GM12864 (cell line): ENCODE measurements around the gene POLL.

ENCODE experiments used
- DNase-seq: peaks from one replicate; pipeline ENCODE4 v3.0.0-alpha.2; 2011; ENCODE audit warnings: low read depth
- H3K4me3 ChIP-seq: 2 replicates; pipeline ENCODE4 v1.5.1; 2011; ENCODE audit warnings: mild to moderate bottlenecking, low read depth, low read length, control low read depth
- CTCF ChIP-seq: IDR thresholded peaks from 2 replicates; pipeline ENCODE4 v1.5.1; 2011; ENCODE audit warnings: low read depth, mild to moderate bottlenecking, moderate library complexity, low read length, control low read depth, inconsistent platforms; ENCODE audit errors: missing control alignments

POLL gene

GRCh38 chr10:101558671-101559595, 29.1 kb downstream of the POLL start:
- H3K4me3 ChIP-seq, result no peak overlapping the region
- DNase-seq, result no peak
- no peak for TF ChIP-seq CTCF

- DNase-seq, result no peak
- no peak overlapping the region for H3K4me3 ChIP-seq
- no peak for TF ChIP-seq CTCF
Measured at GRCh38 chr10:101558204-101558603, 29.9 kb downstream of the POLL start.

GRCh38 chr10:101557541-101557940, 30.5 kb downstream of the POLL start:
- no peak overlapping the region for H3K4me3 ChIP-seq
- no peak for DNase-seq
- no peak for TF ChIP-seq CTCF

- TF ChIP-seq CTCF, result no peak
- H3K4me3 ChIP-seq, result no peak overlapping the region
- no peak for DNase-seq
Measured at GRCh38 chr10:101552442-101552841, 35.6 kb downstream of the POLL start.

- no peak overlapping the region for H3K4me3 ChIP-seq
- no peak for DNase-seq
- TF ChIP-seq CTCF, result no peak
Measured at GRCh38 chr10:101550965-101551364, 37.1 kb downstream of the POLL start.

- no peak for TF ChIP-seq CTCF
- H3K4me3 ChIP-seq, result no peak overlapping the region
- no peak for DNase-seq
Measured at GRCh38 chr10:101545898-101546297, 42.2 kb downstream of the POLL start.

GRCh38 chr10:101538446-101538845, 49.6 kb downstream of the POLL start:
- no peak for TF ChIP-seq CTCF
- DNase-seq, result no peak
- no peak overlapping the region for H3K4me3 ChIP-seq
